Astrocyte (in vitro differentiated cells and primary cell): ENCODE measurements around the gene POLR3B. TPM values are rescaled to one million over a fixed set of nuclear protein-coding genes. Genes with fewer than 3 reads are reported as not detected.

Experiments
- DNase-seq: peaks from one replicate; pipeline ENCODE4 v3.0.0-alpha.2; 2010; ENCODE audit warnings: low read depth
- FAIRE-seq: peaks from 2 replicates; lab custom pipeline; 2011; peaks lifted over from hg19 to GRCh38; lab: Jason Lieb, UNC
- H2AFZ ChIP-seq: 2 replicates; pipeline ENCODE4 v1.6.0; 2012; ENCODE audit warnings: low read depth, low read length, inconsistent platforms
- H3K27ac ChIP-seq: 2 replicates; pipeline ENCODE4 v1.5.1; 2011; ENCODE audit warnings: low read depth, low read length, inconsistent platforms
- H3K27me3 ChIP-seq: 2 replicates; pipeline ENCODE4 v1.6.0; 2011; ENCODE audit warnings: low read length, inconsistent platforms; ENCODE audit not compliant: insufficient read depth
- H3K36me3 ChIP-seq: 2 replicates; pipeline ENCODE4 v1.5.1; 2011; ENCODE audit warnings: low read length, inconsistent platforms; ENCODE audit not compliant: insufficient read depth
- H3K4me1 ChIP-seq: 2 replicates; pipeline ENCODE4 v1.5.1; 2011; ENCODE audit warnings: low read length, inconsistent platforms; ENCODE audit not compliant: insufficient read depth
- H3K4me2 ChIP-seq: 2 replicates; pipeline ENCODE4 v1.6.0; 2012; ENCODE audit warnings: low read length, inconsistent platforms
- H3K4me3 ChIP-seq: 2 replicates; pipeline ENCODE4 v1.5.1; 2011; ENCODE audit warnings: low read depth, mild to moderate bottlenecking, low read length, inconsistent platforms; ENCODE audit not compliant: insufficient read depth
- H3K79me2 ChIP-seq: 2 replicates; pipeline ENCODE4 v1.6.0; 2012; ENCODE audit warnings: mild to moderate bottlenecking, low read length, inconsistent platforms; ENCODE audit not compliant: insufficient read depth
- H3K9ac ChIP-seq: 2 replicates; pipeline ENCODE4 v1.6.0; 2012; ENCODE audit warnings: mild to moderate bottlenecking, low read length, inconsistent platforms
- H3K9me3 ChIP-seq: 2 replicates; pipeline ENCODE4 v1.5.1; 2012; ENCODE audit warnings: low read depth, mild to moderate bottlenecking, low read length, inconsistent platforms; ENCODE audit not compliant: insufficient read depth
- H4K20me1 ChIP-seq: 2 replicates; pipeline ENCODE4 v1.6.0; 2012; ENCODE audit warnings: low read length, inconsistent platforms; ENCODE audit not compliant: insufficient read depth
- H3K27ac Mint-ChIP-seq: one replicate; pipeline ENCODE4 v1.8.0; 2021; ENCODE audit warnings: mild to moderate bottlenecking, mixed read lengths; ENCODE audit not compliant: unreplicated experiment
- H3K27me3 Mint-ChIP-seq: one replicate; pipeline ENCODE4 v1.8.0; 2021; ENCODE audit warnings: low read depth, mixed read lengths; ENCODE audit not compliant: unreplicated experiment
- H3K36me3 Mint-ChIP-seq: one replicate; pipeline ENCODE4 v1.8.0; 2021; ENCODE audit warnings: low read depth, mixed read lengths; ENCODE audit not compliant: unreplicated experiment
- H3K4me1 Mint-ChIP-seq: one replicate; pipeline ENCODE4 v1.8.0; 2021; ENCODE audit warnings: low read depth, mixed read lengths; ENCODE audit not compliant: unreplicated experiment
- H3K4me3 Mint-ChIP-seq: one replicate; pipeline ENCODE4 v1.8.0; 2021; ENCODE audit warnings: mild to moderate bottlenecking, moderate library complexity, mixed read lengths; ENCODE audit not compliant: unreplicated experiment
- H3K9me3 Mint-ChIP-seq: one replicate; pipeline ENCODE4 v1.8.0; 2021; ENCODE audit warnings: mild to moderate bottlenecking, mixed read lengths; ENCODE audit not compliant: unreplicated experiment
- CTCF ChIP-seq: IDR thresholded peaks from 2 replicates; pipeline ENCODE4 v1.5.1; 2011; ENCODE audit warnings: low read depth, mild to moderate bottlenecking, inconsistent platforms, low read length, moderate library complexity; ENCODE audit not compliant: insufficient read depth
- EZH2 ChIP-seq: IDR thresholded peaks from 2 replicates; pipeline ENCODE4 v1.6.1; 2012; ENCODE audit warnings: mild to moderate bottlenecking, low read length, inconsistent platforms; ENCODE audit not compliant: insufficient read depth
- total RNA-seq: library from RNA; stranded (reverse); gene quantifications from 2 replicates; pipeline ENCODE4 v1.2.1, GENCODE V29; 2021

The POLR3B gene
- total RNA-seq, 1 donor from 2014 or later, result 10.9 TPM

- Histone ChIP-seq H3K4me3 (no peak overlapping the region), H3K9me3 (no peaks in the 10 kb centered on the region), H3K27ac (no peak overlapping the region), H3K79me2 (no peaks in the 10 kb centered on the region), H3K36me3 (no peaks in the 10 kb centered on the region), H3K9ac (no peak overlapping the region), H3K4me1 (peaks cover 2% of the 10 kb centered on the region), H2AFZ (no peak overlapping the region), H3K4me2 (no peak overlapping the region), H3K27me3 (no peaks in the 10 kb centered on the region), H4K20me1 (no peaks in the 10 kb centered on the region)
- Mint-ChIP-seq H3K9me3 (no peaks in the 10 kb centered on the region), H3K4me3 (no peak overlapping the region), H3K4me1 (peaks cover 10% of the 10 kb centered on the region), H3K27ac (no peak overlapping the region), H3K27me3 (no peaks in the 10 kb centered on the region), H3K36me3 (peaks cover 5% of the 10 kb centered on the region)
- peak; percentile 9 for FAIRE-seq
- no peak for TF ChIP-seq EZH2
- no peak for TF ChIP-seq CTCF
- DNase-seq, result peak; percentile 56
These were observed 52.3 kb downstream of the POLR3B start for GRCh38 chr12:106409878-106410277.

GRCh38 chr12:106412563-106412962 lies 55.0 kb downstream of the POLR3B start:
- Histone ChIP-seq H3K27ac (no peak overlapping the region), H2AFZ (no peak overlapping the region), H3K4me2 (no peak overlapping the region), H4K20me1 (no peaks in the 10 kb centered on the region), H3K36me3 (no peaks in the 10 kb centered on the region), H3K9ac (no peak overlapping the region), H3K9me3 (no peaks in the 10 kb centered on the region), H3K4me1 (peaks cover 23% of the 10 kb centered on the region), H3K4me3 (no peak overlapping the region), H3K79me2 (no peaks in the 10 kb centered on the region), H3K27me3 (no peaks in the 10 kb centered on the region)
- Mint-ChIP-seq H3K36me3 (peaks cover 5% of the 10 kb centered on the region), H3K27me3 (no peaks in the 10 kb centered on the region), H3K9me3 (no peaks in the 10 kb centered on the region), H3K27ac (no peak overlapping the region), H3K4me3 (no peak overlapping the region), H3K4me1 (peaks cover 31% of the 10 kb centered on the region)
- TF ChIP-seq CTCF (no peak), EZH2 (no peak)
- DNase-seq (no peak), FAIRE-seq (no peak)

- Mint-ChIP-seq H3K36me3 (peaks cover 5% of the 10 kb centered on the region), H3K27ac (peak overlapping the region; percentile 77), H3K9me3 (no peaks in the 10 kb centered on the region), H3K4me1 (peaks cover 45% of the 10 kb centered on the region), H3K27me3 (no peaks in the 10 kb centered on the region), H3K4me3 (no peak overlapping the region)
- H3K27me3 ChIP-seq, result no peaks in the 10 kb centered on the region
- no peaks in the 10 kb centered on the region for H3K9me3 ChIP-seq
- peak overlapping the region; percentile 51 for H3K27ac ChIP-seq
- TF ChIP-seq CTCF, result no peak
- TF ChIP-seq EZH2, result no peak
- FAIRE-seq (peak; percentile 96), DNase-seq (peak; percentile 86)
- peaks cover 38% of the 10 kb centered on the region for H3K4me1 ChIP-seq
- H4K20me1 ChIP-seq, result no peaks in the 10 kb centered on the region
- no peak overlapping the region for H2AFZ ChIP-seq
- no peaks in the 10 kb centered on the region for H3K36me3 ChIP-seq
- H3K4me3 ChIP-seq, result no peak overlapping the region
- peak overlapping the region; percentile 16 for H3K4me2 ChIP-seq
- H3K9ac ChIP-seq, result no peak overlapping the region
- no peaks in the 10 kb centered on the region for H3K79me2 ChIP-seq
These were observed 57.6 kb downstream of the POLR3B start for GRCh38 chr12:106415134-106415533.
